Activated CD4-positive, alpha-beta memory T cell treated with anti-CD3 and anti-CD28 coated beads, Interleukin-2, amount 10 ng/mL, durations not matched to agents 7 days and 5 days (primary cell): ENCODE results near the gene TMPRSS4. TPM values are rescaled to one million over a fixed set of nuclear protein-coding genes. Genes with fewer than 3 reads are reported as not detected.

ENCODE experiments used
- CTCF ChIA-PET: fragments of 350-600 bp; sonication (Branson Sonifier 250); formaldehyde crosslinking; loops from one replicate; lab custom pipeline; 2021; ENCODE audit warnings: antibody characterized with exemption, inconsistent platforms; lab: Charles Lee
- POLR2A ChIA-PET: fragments of 350-600 bp; sonication (Branson Sonifier 250); formaldehyde crosslinking; loops from one replicate; lab custom pipeline; 2021; ENCODE audit warnings: antibody characterized with exemption; lab: Charles Lee
- DNase-seq: peaks from one replicate; pipeline ENCODE4 v3.0.0-alpha.2; 2020
- H3K27ac Mint-ChIP-seq: one replicate; pipeline ENCODE4 v1.8.0; 2021; ENCODE audit warnings: mild to moderate bottlenecking, mixed read lengths
- H3K27me3 Mint-ChIP-seq: one replicate; pipeline ENCODE4 v1.8.0; 2021; ENCODE audit warnings: mixed read lengths
- H3K36me3 Mint-ChIP-seq: one replicate; pipeline ENCODE4 v1.8.0; 2021; ENCODE audit warnings: low read depth, mixed read lengths
- H3K4me1 Mint-ChIP-seq: one replicate; pipeline ENCODE4 v1.8.0; 2021; ENCODE audit warnings: mixed read lengths
- H3K4me3 Mint-ChIP-seq: one replicate; pipeline ENCODE4 v1.8.0; 2021; ENCODE audit warnings: mild to moderate bottlenecking, mixed read lengths
- H3K9me3 Mint-ChIP-seq: one replicate; pipeline ENCODE4 v1.8.0; 2021; ENCODE audit warnings: mixed read lengths
- total RNA-seq, 2 experiments: library from RNA; stranded (reverse); gene quantifications; one replicate each; pipeline ENCODE4 v1.2.3, GENCODE V29; 2021

Gene TMPRSS4
- total RNA-seq, 2 experiments from 2014 or later, result 0.05 TPM; not detected in 1

- POLR2A ChIA-PET, result no interaction called here
- no peaks in the 10 kb centered on the region for H3K36me3 Mint-ChIP-seq
- CTCF ChIA-PET, result interaction anchor here (0.6 kb wide), 1 partner anchor 72 kb away, joined by 3 read pairs; the partner anchor contains the start of gene SCN2B
- H3K4me1 Mint-ChIP-seq, result no peaks in the 10 kb centered on the region
- peaks cover 19% of the 10 kb centered on the region for H3K27me3 Mint-ChIP-seq
- no peak for DNase-seq
- H3K27ac Mint-ChIP-seq, result no peak overlapping the region
- H3K4me3 Mint-ChIP-seq, result no peak overlapping the region
- no peaks in the 10 kb centered on the region for H3K9me3 Mint-ChIP-seq
Measured at GRCh38 chr11:118104491-118104890, 27.6 kb downstream of the TMPRSS4 start.

GRCh38 chr11:118105657-118106305 lies 28.9 kb downstream of the TMPRSS4 start:
- no peaks in the 10 kb centered on the region for H3K36me3 Mint-ChIP-seq
- DNase-seq, result no peak
- ChIA-PET POLR2A (no interaction called here), CTCF (no interaction called here)
- H3K27ac Mint-ChIP-seq, result no peak overlapping the region
- no peaks in the 10 kb centered on the region for H3K9me3 Mint-ChIP-seq
- H3K4me3 Mint-ChIP-seq, result no peak overlapping the region
- H3K27me3 Mint-ChIP-seq, result peaks cover 22% of the 10 kb centered on the region
- no peaks in the 10 kb centered on the region for H3K4me1 Mint-ChIP-seq

GRCh38 chr11:118106789-118107335 lies 30.0 kb downstream of the TMPRSS4 start:
- Mint-ChIP-seq H3K9me3 (no peaks in the 10 kb centered on the region), H3K27ac (no peak overlapping the region), H3K36me3 (no peaks in the 10 kb centered on the region), H3K4me1 (no peaks in the 10 kb centered on the region), H3K27me3 (peaks cover 19% of the 10 kb centered on the region), H3K4me3 (no peak overlapping the region)
- ChIA-PET CTCF (no interaction called here), POLR2A (no interaction called here)
- no peak for DNase-seq

GRCh38 chr11:118108513-118108912 lies 31.6 kb downstream of the TMPRSS4 start:
- no peak for DNase-seq
- Mint-ChIP-seq H3K4me1 (no peaks in the 10 kb centered on the region), H3K36me3 (no peaks in the 10 kb centered on the region), H3K27ac (no peak overlapping the region), H3K9me3 (no peaks in the 10 kb centered on the region), H3K4me3 (no peak overlapping the region), H3K27me3 (peaks cover 17% of the 10 kb centered on the region)
- ChIA-PET POLR2A (no interaction called here), CTCF (interaction anchor here (1.1 kb wide), 1 partner anchor 62 kb away, joined by 4 read pairs; no protein-coding TSS in a partner anchor)

GRCh38 chr11:118109231-118109630 lies 32.4 kb downstream of the TMPRSS4 start:
- no peak for DNase-seq
- ChIA-PET POLR2A (no interaction called here), CTCF (interaction anchor here (0.6 to 1.1 kb wide), 2 partner anchors 61 to 992 kb away, joined by 3 to 4 read pairs; no protein-coding TSS in a partner anchor)
- H3K27ac Mint-ChIP-seq, result no peak overlapping the region
- no peaks in the 10 kb centered on the region for H3K36me3 Mint-ChIP-seq
- no peaks in the 10 kb centered on the region for H3K9me3 Mint-ChIP-seq
- peaks cover 3% of the 10 kb centered on the region for H3K4me1 Mint-ChIP-seq
- H3K4me3 Mint-ChIP-seq, result no peak overlapping the region
- peaks cover 17% of the 10 kb centered on the region for H3K27me3 Mint-ChIP-seq

GRCh38 chr11:118111019-118111743 lies 34.3 kb downstream of the TMPRSS4 start:
- no peaks in the 10 kb centered on the region for H3K9me3 Mint-ChIP-seq
- no peaks in the 10 kb centered on the region for H3K36me3 Mint-ChIP-seq
- H3K27ac Mint-ChIP-seq, result no peak overlapping the region
- H3K4me3 Mint-ChIP-seq, result no peak overlapping the region
- CTCF ChIA-PET, result no interaction called here
- H3K4me1 Mint-ChIP-seq, result peaks cover 14% of the 10 kb centered on the region
- POLR2A ChIA-PET, result no interaction called here
- no peak for DNase-seq
- H3K27me3 Mint-ChIP-seq, result peaks cover 12% of the 10 kb centered on the region

GRCh38 chr11:118111744-118112035 lies 34.8 kb downstream of the TMPRSS4 start:
- Mint-ChIP-seq H3K36me3 (no peaks in the 10 kb centered on the region), H3K4me3 (no peak overlapping the region), H3K27me3 (peaks cover 11% of the 10 kb centered on the region), H3K9me3 (no peaks in the 10 kb centered on the region), H3K4me1 (peaks cover 14% of the 10 kb centered on the region), H3K27ac (no peak overlapping the region)
- ChIA-PET CTCF (no interaction called here), POLR2A (no interaction called here)
- no peak for DNase-seq

GRCh38 chr11:118112711-118113430 lies 36.0 kb downstream of the TMPRSS4 start:
- H3K9me3 Mint-ChIP-seq, result no peaks in the 10 kb centered on the region
- H3K4me3 Mint-ChIP-seq, result no peak overlapping the region
- H3K27me3 Mint-ChIP-seq, result peaks cover 11% of the 10 kb centered on the region
- ChIA-PET CTCF (interaction anchor here (1.0 kb wide), 1 partner anchor 305 kb away, joined by 4 read pairs; no protein-coding TSS in a partner anchor), POLR2A (interaction anchor here (1.3 kb wide), 1 partner anchor 14 kb away, joined by 3 read pairs; no protein-coding TSS in a partner anchor)
- H3K27ac Mint-ChIP-seq, result no peak overlapping the region
- no peak for DNase-seq
- no peaks in the 10 kb centered on the region for H3K36me3 Mint-ChIP-seq
- H3K4me1 Mint-ChIP-seq, result peaks cover 14% of the 10 kb centered on the region

GRCh38 chr11:118114266-118114665 lies 37.4 kb downstream of the TMPRSS4 start:
- DNase-seq, result no peak
- Mint-ChIP-seq H3K4me1 (peaks cover 14% of the 10 kb centered on the region), H3K36me3 (no peaks in the 10 kb centered on the region), H3K27ac (no peak overlapping the region), H3K9me3 (no peaks in the 10 kb centered on the region), H3K4me3 (no peak overlapping the region), H3K27me3 (peaks cover 17% of the 10 kb centered on the region)
- CTCF ChIA-PET, result interaction anchor here (1.1 to 1.4 kb wide), 2 partner anchors 19 to 61 kb away, joined by 3 to 4 read pairs; no protein-coding TSS in a partner anchor
- POLR2A ChIA-PET, result no interaction called here

GRCh38 chr11:118115048-118115447 lies 38.2 kb downstream of the TMPRSS4 start:
- Mint-ChIP-seq H3K27ac (no peak overlapping the region), H3K9me3 (no peaks in the 10 kb centered on the region), H3K36me3 (no peaks in the 10 kb centered on the region), H3K4me1 (peaks cover 14% of the 10 kb centered on the region), H3K4me3 (no peak overlapping the region), H3K27me3 (peaks cover 19% of the 10 kb centered on the region)
- ChIA-PET POLR2A (no interaction called here), CTCF (interaction anchor here (1.1 kb wide), 1 partner anchor 18 kb away, joined by 3 read pairs; no protein-coding TSS in a partner anchor)
- no peak for DNase-seq

GRCh38 chr11:118117790-118118601 lies 41.1 kb downstream of the TMPRSS4 start:
- Mint-ChIP-seq H3K27ac (no peak overlapping the region), H3K9me3 (no peaks in the 10 kb centered on the region), H3K4me1 (peaks cover 14% of the 10 kb centered on the region), H3K36me3 (no peaks in the 10 kb centered on the region), H3K27me3 (peaks cover 21% of the 10 kb centered on the region), H3K4me3 (no peak overlapping the region)
- ChIA-PET CTCF (interaction anchor here (1.3 to 1.4 kb wide), 2 partner anchors 53 to 309 kb away, joined by 3 read pairs; no protein-coding TSS in a partner anchor), POLR2A (no interaction called here)
- no peak for DNase-seq

GRCh38 chr11:118120793-118121192 lies 43.9 kb downstream of the TMPRSS4 start:
- ChIA-PET POLR2A (no interaction called here), CTCF (no interaction called here)

More at GRCh38 chr11:118120793-118121192, 43.9 kb downstream of the TMPRSS4 start:
- Mint-ChIP-seq H3K27ac (no peak overlapping the region), H3K36me3 (no peaks in the 10 kb centered on the region), H3K4me3 (no peak overlapping the region), H3K4me1 (no peaks in the 10 kb centered on the region), H3K27me3 (peaks cover 16% of the 10 kb centered on the region), H3K9me3 (no peaks in the 10 kb centered on the region)
- DNase-seq, result no peak
